Vagina (tissue), 2 donors: ENCODE measurements around the gene IMMP2L.

Source experiments
- CTCF ChIP-seq, 3 experiments: fragments of 450-650 bp in 2 of 3; fragments of 200-600 bp in 1 of 3; sonication (generic) in 1 of 3; IDR thresholded peaks; one replicate each; pipeline ENCODE4 v1.5.1; 2017 to 2019; ENCODE audit warnings: antibody characterized with exemption in 3 of 3, mild to moderate bottlenecking in 2 of 3, moderate library complexity in 2 of 3
- POLR2A ChIP-seq, 2 donors: fragments of 450-650 bp; IDR thresholded peaks; one replicate each; pipeline ENCODE4 v1.6.1; 2017; ENCODE audit warnings: antibody characterized with exemption in 2 of 2, mild to moderate bottlenecking in 2 of 2, moderate library complexity in 2 of 2

DNA sequence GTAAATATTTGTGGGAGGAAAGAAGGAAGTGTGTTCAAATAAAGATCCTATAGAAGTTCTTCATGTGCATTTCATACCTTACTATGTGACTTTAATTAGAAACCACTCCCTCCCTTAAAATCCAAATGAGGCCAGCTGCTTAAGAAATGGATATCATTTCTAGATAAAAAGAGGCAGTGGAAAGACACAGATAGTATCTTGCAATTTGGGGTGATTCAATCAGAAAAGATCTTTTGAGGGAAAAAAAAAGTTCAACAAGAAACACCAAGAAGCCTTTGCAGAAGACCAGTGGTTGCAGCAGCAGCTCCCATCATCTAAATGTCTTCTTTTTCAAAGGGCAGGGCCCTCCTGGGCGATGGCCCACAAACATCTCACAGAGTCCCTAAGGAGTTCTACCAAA lies 271.3 kb downstream of the IMMP2L start:
- TF ChIP-seq POLR2A (IDR thresholded peaks at IDR 0.05), result no peak
- TF ChIP-seq CTCF (IDR thresholded peaks at IDR 0.05), result no peak
